Mucosa of descending colon (tissue), 3 donors: ENCODE results near the gene ENOX1. TPM values are rescaled to one million over a fixed set of nuclear protein-coding genes. Genes with fewer than 3 reads are reported as not detected.

Experiments
- ATAC-seq: fragments of 200-7000 bp; cut with Tn5 transposase; one replicate; pipeline ENCODE4 v1.9.1; 2020; ENCODE audit warnings: mild to moderate bottlenecking, moderate library complexity
- DNase-seq, 3 donors: peaks; one replicate each; pipeline ENCODE4 v3.0.0-alpha.2; 2020
- H3K36me3 ChIP-seq: fragments of 200-600 bp; one replicate; pipeline ENCODE4 v1.8.0; 2021; ENCODE audit warnings: low read depth, mild to moderate bottlenecking
- H3K4me1 ChIP-seq: fragments of 200-600 bp; one replicate; pipeline ENCODE4 v1.8.0; 2021; ENCODE audit warnings: low read depth, mild to moderate bottlenecking
- H3K4me3 ChIP-seq: fragments of 200-600 bp; one replicate; pipeline ENCODE4 v1.8.0; 2021; ENCODE audit warnings: mild to moderate bottlenecking
- H3K9me3 ChIP-seq: fragments of 200-600 bp; one replicate; pipeline ENCODE4 v1.8.0; 2021; ENCODE audit warnings: mild to moderate bottlenecking
- intact Hi-C, 2 donors: fragments of 100-400 bp; cut with DNase I in 1 of 2; cut with micrococcal nuclease in 1 of 2; formaldehyde crosslinking; loops; one replicate each; pipeline versions ENCODE4 v1.11.0 to v1.11.1; 2022; cut with DNase I, micrococcal nuclease
- total RNA-seq, 3 donors: library from RNA; stranded (reverse); fragmentation: NEBNext Ultra II Directional in 2 of 3; extraction: Animal tissue kit (Norgen Biotek cat#: 25700) in 2 of 3; gene quantifications; one replicate each; pipeline versions ENCODE4 v1.2.1 to v1.2.4, GENCODE V29; 2021 to 2023
- TF ChIP-seq, protein P1 (sequence below): fragments of 200-600 bp; IDR thresholded peaks from one replicate; pipeline ENCODE4 v1.8.0; 2022; ENCODE audit warnings: antibody characterized with exemption, mild to moderate bottlenecking
- donor health status: DM: no; HTN: no; CAD: no; lungs with moderate emphysema.
- donor health status: DM: no; HTN: no; CAD: no.
- donor health status: DM: no; HTN: yes; CAD: no.

ENOX1 gene
- total RNA-seq, 3 donors from 2014 or later, result 0.35 to 9.8 (median 1.2) TPM

DNA sequence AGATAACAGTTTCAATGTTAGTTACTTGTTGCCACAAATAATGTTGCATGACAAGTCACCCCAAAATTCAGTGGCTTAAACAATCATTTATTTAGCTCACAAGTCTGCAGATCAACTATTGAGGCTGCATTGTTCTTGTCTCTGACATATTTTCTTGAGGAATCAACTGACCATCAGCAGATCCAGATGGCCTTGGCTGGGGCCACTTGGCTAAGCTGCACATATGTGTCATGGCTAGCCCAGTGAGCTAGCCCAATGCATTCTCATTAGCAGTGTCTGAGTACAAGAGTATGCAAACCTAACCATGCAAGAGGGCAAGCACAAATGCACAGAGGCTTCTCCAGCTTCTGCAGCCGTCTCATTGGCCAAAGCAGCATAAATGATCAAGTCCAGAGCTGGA lies 583.0 kb downstream of the ENOX1 start:
- Histone ChIP-seq H3K4me3 (no peak overlapping the region), H3K36me3 (no peaks in the 10 kb centered on the region), H3K9me3 (no peaks in the 10 kb centered on the region), H3K4me1 (no peaks in the 10 kb centered on the region)
- ATAC-seq (no peak), DNase-seq (no peak)
- intact Hi-C loops, result no loop called here
- TF ChIP-seq, protein P1, sequence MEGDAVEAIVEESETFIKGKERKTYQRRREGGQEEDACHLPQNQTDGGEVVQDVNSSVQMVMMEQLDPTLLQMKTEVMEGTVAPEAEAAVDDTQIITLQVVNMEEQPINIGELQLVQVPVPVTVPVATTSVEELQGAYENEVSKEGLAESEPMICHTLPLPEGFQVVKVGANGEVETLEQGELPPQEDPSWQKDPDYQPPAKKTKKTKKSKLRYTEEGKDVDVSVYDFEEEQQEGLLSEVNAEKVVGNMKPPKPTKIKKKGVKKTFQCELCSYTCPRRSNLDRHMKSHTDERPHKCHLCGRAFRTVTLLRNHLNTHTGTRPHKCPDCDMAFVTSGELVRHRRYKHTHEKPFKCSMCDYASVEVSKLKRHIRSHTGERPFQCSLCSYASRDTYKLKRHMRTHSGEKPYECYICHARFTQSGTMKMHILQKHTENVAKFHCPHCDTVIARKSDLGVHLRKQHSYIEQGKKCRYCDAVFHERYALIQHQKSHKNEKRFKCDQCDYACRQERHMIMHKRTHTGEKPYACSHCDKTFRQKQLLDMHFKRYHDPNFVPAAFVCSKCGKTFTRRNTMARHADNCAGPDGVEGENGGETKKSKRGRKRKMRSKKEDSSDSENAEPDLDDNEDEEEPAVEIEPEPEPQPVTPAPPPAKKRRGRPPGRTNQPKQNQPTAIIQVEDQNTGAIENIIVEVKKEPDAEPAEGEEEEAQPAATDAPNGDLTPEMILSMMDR, result no peak

DNA sequence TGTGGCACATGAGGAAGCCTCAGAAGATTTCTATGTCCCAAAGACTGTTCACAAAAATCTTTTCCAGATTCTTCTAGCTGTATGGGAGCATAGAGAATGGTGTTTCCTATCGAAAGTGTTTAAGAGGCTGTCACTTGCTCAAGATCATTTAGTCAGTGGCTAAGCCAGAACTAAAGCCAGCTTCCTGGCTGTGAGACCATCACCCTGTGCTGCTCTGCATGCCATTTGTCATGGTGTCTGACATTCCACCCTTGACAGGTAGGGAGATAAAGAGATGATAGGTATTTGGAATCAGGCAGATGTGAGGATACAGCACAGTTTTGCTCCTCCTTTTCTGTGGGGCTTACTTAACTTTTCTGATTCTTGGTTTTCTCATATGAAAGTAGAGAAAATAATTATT lies 586.0 kb downstream of the ENOX1 start:
- Histone ChIP-seq H3K9me3 (no peaks in the 10 kb centered on the region), H3K4me1 (no peaks in the 10 kb centered on the region), H3K4me3 (no peak overlapping the region), H3K36me3 (no peaks in the 10 kb centered on the region)
- ATAC-seq (no peak), DNase-seq (no peak)
- TF ChIP-seq, protein P1, result no peak
- intact Hi-C loops, result no loop called here

DNA sequence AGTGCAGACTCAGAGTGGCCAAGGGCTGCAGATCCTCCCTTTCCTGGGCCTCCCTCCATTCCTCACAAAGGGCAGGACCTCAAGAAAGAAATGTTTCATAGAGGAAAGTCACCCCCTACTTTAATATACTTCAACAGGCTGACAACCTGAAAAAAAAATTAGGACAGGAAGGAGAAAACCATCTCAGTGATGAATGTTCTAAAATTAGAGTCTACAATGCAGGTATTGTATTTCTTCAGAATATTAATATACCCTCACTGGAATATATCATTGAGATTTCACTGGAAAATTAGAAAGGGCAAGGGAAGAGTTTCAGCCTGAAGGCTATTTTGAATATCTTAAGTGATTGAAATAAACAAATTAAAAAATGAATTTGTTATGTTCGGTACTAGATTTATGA lies 586.5 kb downstream of the ENOX1 start:
- Histone ChIP-seq H3K4me1 (no peaks in the 10 kb centered on the region), H3K4me3 (no peak overlapping the region), H3K9me3 (no peaks in the 10 kb centered on the region), H3K36me3 (no peaks in the 10 kb centered on the region)
- TF ChIP-seq, protein P1, result no peak
- ATAC-seq (no peak), DNase-seq (no peak)
- intact Hi-C loops, result no loop called here

DNA sequence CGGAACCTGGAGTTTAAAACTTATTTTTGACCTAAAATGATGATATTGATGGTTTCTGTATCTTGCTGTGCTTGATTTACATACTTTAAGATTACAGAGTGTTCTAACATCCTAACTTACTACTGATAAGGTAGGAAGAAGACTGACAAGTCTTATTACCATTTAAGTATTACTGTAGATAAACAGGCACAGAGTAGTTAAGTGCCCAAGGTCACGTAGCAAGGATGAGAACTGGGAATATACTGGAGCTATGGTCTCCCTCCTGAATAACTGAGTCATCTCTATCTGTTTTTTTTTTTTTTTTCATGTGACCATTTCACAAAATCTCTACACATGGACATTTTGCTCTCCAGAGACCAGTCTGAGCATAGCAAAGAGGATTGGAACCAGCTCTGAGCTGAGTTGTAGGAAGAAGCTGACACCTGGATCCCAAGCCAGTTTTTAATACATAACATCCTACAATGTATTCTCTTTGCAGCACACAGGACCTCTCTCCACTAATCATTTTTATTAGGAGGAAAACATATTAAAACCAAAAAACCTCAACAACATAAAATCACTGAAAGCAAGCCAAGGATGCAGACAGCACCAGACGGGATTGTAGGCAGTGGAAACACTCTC lies 589.9 kb downstream of the ENOX1 start:
- H3K36me3 ChIP-seq, result no peaks in the 10 kb centered on the region

DNA sequence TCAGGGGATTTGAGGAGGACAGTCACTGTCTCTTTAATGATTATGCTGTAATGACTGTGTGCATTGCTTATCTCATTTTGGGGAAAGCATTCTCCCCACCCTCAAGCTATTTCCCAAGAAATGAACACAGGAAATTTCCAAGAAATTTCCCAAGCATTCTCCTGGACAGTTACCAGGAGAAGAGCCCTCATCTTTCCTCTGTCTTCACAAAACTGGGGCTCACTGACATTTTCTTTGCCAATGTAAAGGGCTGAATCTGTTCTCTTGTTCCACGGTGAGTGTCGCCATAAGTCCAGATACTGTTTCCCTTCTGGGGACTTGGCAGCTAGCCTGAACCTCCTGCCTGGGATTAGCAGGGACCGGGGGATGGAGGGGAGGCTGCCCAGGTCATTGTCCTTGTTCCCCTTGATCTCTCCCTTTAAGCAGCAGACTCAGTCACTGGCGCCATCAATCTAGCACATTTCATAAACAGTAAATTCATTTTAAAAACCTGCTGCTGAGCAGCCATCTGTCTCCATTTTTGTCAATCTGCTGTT lies 590.6 kb downstream of the ENOX1 start:
- TF ChIP-seq, protein P1, result no peak
- H3K36me3 ChIP-seq, result no peaks in the 10 kb centered on the region
- H3K4me1 ChIP-seq, result no peaks in the 10 kb centered on the region
- intact Hi-C loops, result no loop called here
- H3K9me3 ChIP-seq, result no peaks in the 10 kb centered on the region
- DNase-seq, result no peak
- H3K4me3 ChIP-seq, result no peak overlapping the region
- no peak for ATAC-seq

More for the DNA sequence above, 589.9 kb downstream of the ENOX1 start:
- H3K9me3 ChIP-seq, result no peaks in the 10 kb centered on the region
- no peak for DNase-seq
- TF ChIP-seq, protein P1, result no peak
- intact Hi-C loops, result no loop called here
- H3K4me3 ChIP-seq, result no peak overlapping the region
- no peaks in the 10 kb centered on the region for H3K4me1 ChIP-seq
- no peak for ATAC-seq
